DMS153 treated with DMSO at 0.1 percent for 48 hours (cell line): ENCODE measurements around the gene PSMA2.
"Not testable (repeated sequence)": the region's sequence is repeated elsewhere in the genome, so short reads cannot be mapped to it uniquely, and the experiment has no call there.

Source experiments
- DNase-seq: peaks from one replicate; lab custom pipeline; 2025; ENCODE audit not compliant: unreplicated experiment; lab: John Stamatoyannopoulos, UW

The PSMA2 gene

GRCh38 chr7:42907316-42907715, 24.7 kb downstream of the PSMA2 start:
- DNase-seq = no peak

DNA sequence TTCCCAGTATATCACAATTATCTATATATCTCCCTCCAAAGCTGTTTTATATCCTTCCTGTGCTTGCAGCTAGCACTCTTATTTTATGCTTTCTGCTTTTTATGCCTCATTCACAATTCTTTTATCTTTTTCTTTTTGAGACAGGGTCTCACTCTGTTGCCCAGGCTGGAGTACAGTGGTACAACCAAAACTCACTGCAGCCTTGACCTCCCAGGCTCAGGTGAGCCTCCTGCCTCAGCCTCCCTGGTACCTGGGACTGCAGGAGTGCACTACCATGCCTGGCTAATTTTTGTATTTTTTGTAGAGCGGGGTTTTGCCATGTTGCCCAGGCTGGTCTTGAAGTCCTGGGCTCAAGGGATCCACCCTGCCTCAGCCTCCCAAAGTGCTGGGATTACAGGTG, 25.8 kb downstream of the PSMA2 start:
- no peak for DNase-seq

DNA sequence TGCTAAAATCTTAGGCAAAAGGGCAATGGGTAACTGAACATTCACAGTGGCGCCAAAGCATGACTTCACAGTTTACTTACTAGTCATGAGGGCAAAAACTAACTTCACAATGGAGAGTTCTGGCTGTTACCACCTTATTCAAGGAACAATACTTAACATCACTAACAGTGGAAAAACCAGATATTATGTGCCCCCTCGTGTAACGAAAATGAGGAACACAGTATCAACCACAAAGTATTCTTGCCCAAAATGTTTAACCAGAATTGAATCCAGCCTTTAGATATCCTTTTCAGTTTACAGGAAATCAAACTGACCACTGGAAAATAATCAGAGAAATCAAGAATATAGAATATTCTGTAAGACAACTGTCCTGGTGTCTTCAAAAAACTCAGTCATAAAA, 29.6 kb downstream of the PSMA2 start:
- no peak for DNase-seq

GRCh38 chr7:42900842-42901241, 31.1 kb downstream of the PSMA2 start:
- no peak for DNase-seq

DNA sequence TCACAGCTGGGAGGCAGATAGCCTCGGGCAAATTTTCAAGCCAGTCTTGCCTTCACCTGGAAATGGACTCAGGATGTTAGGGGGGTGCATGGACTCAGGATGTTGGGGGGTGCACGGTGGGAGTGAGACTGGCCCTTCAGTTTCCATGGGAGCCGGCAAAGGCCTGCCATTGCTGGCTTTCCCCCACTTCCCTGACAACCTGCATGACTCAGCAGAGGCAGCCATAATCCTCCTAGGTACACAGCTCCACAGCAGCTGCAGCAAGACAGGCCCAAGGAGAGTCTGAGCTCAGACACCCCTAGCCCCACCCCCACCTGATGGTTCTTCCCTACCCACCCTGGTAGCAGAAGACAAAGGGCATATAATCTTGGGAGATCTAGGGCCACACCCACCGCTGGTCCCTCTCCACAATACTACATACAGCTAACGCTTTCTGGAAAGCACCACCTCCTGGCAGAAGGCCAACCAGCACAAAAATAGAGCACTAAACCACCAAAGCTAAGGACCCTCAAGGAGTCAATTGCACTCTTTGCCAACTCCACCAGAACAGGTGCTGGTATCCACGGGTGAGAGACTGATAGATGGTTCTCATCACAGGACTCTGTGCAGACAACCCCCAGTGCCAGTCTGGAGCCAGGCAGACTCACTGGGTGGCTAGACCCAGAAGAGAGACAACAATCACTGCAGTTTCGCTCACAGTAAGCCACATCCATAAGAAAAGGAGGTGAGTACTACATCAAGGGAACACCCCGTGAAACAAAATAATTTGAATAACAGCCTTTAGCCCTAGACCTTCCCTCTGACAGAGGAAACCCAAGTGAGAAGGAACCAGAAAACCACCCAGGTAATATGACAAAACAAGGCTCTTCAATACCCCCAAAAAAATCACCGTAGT, 38.4 kb downstream of the PSMA2 start:
- DNase-seq = no peak

- no peak for DNase-seq
Observed at GRCh38 chr7:42886893-42887505, 45.0 kb downstream of the PSMA2 start.

- no peak for DNase-seq
Observed at GRCh38 chr7:42886129-42886528, 45.8 kb downstream of the PSMA2 start.

DNA sequence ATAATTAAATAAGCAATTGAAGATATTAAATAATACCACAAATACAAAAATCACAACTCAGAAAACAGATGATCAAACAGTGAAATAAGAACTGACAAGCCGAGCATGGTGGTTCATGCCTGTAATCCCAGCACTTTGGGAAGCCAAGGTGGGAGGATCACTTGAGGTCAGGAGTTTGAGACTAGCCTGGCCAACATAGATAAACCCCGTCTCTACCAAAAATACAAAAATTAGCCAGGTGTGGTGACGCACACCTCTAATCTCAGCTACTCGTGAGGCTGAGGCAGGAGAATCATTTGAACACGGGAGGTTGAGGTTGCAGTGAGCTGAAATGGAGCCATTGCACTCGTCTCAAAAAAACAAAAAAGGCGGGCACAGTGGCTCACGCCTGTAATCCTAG, 46.8 kb downstream of the PSMA2 start:
- DNase-seq = not testable (repeated sequence)

GRCh38 chr7:42883950-42884349, 48.0 kb downstream of the PSMA2 start:
- no peak for DNase-seq

DNA sequence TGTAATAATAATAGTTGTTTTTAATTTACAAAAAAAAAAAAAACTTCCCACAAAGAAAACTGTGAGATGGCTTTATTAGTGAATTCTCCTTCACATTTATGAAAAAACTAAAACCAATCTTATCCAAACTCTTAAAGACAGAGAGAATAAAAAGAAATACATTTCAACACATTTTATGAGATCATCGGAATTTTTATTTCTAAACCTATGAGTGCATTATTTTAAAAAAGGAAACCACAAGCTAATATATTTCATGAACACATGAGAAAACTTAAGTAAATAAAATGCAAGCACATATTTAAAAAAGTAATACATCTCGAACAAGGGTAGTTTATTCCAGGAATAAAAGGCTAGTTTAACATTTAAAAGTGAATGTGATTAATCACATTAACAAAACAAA, 51.6 kb downstream of the PSMA2 start:
- DNase-seq = no peak

DNA sequence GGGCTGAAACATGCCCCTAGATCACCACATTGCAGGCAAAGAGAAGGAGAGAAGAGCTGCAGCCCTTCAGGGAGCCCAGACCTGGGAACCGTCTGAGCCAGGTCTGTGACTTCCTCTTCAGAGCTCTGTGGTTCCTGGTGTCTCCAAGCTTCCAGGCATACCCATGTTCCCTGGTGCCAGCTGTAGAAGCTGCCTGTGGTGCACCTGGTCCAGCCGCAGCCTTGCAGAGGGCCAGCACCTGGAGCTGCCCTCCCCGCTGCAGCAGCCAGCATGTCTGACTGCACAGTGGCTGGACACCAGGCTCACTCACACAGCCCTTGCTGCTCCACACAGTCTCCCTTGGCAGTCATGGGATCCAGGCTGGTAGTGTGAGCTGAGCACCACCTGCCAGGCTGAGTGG, 53.7 kb downstream of the PSMA2 start:
- DNase-seq = no peak

DNA sequence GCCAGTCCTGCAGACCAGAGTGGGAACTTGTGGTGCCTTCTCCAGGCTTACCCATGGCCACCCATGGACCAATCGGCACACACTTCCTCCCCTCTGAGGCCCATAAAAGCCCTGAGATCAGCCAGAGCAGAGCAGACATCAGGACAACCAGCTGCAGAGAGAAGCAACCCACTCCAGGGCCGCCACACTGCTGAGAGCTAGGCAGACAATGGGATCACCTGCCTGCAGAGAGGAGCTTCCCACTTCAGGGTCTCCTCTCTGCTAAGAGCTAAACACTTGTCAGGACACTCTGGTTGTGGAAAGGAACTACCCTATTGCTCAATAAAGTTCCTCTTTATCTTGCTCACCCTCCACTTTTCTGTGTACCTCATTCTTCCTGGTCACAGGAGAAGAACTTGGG, 54.1 kb downstream of the PSMA2 start:
- DNase-seq = no peak

DNA sequence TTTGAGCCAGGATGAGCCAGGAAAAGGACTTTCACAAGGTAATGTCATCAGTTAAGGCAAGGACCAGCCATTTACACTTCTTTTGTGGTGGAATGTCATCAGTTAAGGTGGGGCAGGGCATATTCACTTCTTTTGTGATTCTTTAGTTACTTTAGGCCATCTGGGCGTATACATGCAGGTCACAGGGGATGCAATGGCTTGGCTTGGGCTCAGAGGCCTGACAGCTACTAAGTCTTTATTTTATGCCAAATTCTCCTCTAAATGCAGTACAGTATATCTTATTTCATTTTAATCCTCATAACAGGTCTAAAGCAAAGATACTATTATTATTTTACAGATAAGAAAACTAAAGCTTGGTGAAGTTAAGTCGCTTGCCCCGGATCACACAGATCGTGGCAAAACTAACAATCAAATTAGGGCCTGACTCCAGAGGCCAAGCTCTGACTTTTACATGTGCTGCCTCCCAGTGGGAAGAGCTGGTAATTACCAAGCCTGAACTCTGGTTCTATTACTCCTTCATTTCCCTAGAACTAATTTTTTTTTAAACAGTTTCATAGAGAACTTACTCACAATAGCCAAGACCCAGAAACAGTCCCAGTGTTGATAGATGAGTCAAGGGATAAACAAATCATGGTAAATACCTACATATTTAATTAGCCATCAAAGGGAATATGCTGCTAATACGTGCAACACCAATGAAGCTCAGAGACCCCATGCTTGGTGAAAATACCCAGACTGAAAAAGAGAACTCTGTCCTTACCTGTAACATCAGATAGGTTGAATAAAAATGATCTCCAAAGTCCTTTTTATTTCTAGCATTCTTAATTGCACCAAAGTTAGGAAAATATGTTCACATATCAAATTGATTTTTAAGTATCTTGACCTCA, 55.5 kb downstream of the PSMA2 start:
- DNase-seq = peak; percentile 18

- no peak for DNase-seq
Observed at GRCh38 chr7:42869131-42870020, 62.6 kb downstream of the PSMA2 start.

- DNase-seq = no peak
Observed at GRCh38 chr7:42868480-42868879, 63.5 kb downstream of the PSMA2 start.
